Measurements from ENCODE around the gene ADGRF3. TPM values are rescaled to one million over a fixed set of nuclear protein-coding genes. Genes with fewer than 3 reads are reported as not detected.
A peak's percentile ranks its signal among the peaks of the same experiment; 100 is the strongest.

Gene ADGRF3
- total and polyA plus RNA-seq, 2 of the 13 experiments (the other 11 are each of a cell fraction or from before 2014, with no cell fraction given), result 0.40 to 1.5 TPM

GRCh38 chr2:26345283-26345544 is 1.4 kb downstream of the ADGRF3 start (continued):
- TF ChIP-seq TERF1 (CRISPR knock-in tag; IDR thresholded peaks at IDR 0.05) (no peak), ZNF629 (CRISPR knock-in tag; conservative IDR thresholded peaks at IDR 0.05) (no peak), RFX1 (IDR thresholded peaks at IDR 0.05) (no peak), ELF1 (CRISPR knock-in tag; IDR thresholded peaks at IDR 0.05) (no peak), AKNA (CRISPR knock-in tag; IDR thresholded peaks at IDR 0.05; ENCODE audit: borderline replicate concordance) (no peak), ZNF576 (CRISPR knock-in tag; IDR thresholded peaks at IDR 0.05) (no peak), ELF3 (CRISPR knock-in tag; IDR thresholded peaks at IDR 0.05) (0 out of 2 replicates have a peak, but pooled peaks have one; percentile 1), RBFOX2 (IDR thresholded peaks at IDR 0.05; ENCODE audit: low read depth, low read length) (no peak), HOXA9 (CRISPR knock-in tag; IDR thresholded peaks at IDR 0.05; ENCODE audit: borderline replicate concordance) (no peak), ZBTB21 (CRISPR knock-in tag; IDR thresholded peaks at IDR 0.05) (no peak), ZNF460 (CRISPR knock-in tag; IDR thresholded peaks at IDR 0.05; ENCODE audit: borderline replicate concordance) (no peak), ZNF30 (CRISPR knock-in tag; IDR thresholded peaks at IDR 0.05) (0 out of 2 replicates have a peak, but pooled peaks have one; percentile 72), GATA4 (IDR thresholded peaks at IDR 0.05; ENCODE audit: borderline replicate concordance, low read depth) (no peak), ZNF451 (CRISPR knock-in tag; IDR thresholded peaks at IDR 0.05) (no peak), ZNF569 (CRISPR knock-in tag; IDR thresholded peaks at IDR 0.05; ENCODE audit: borderline replicate concordance) (no peak), ZNF558 (CRISPR knock-in tag; IDR thresholded peaks at IDR 0.05; ENCODE audit: borderline replicate concordance) (no peak), ZNF563 (CRISPR knock-in tag; IDR thresholded peaks at IDR 0.05) (no peak), NFIC (IDR thresholded peaks at IDR 0.05; ENCODE audit: low read length) (0 out of 2 replicates have a peak, but pooled peaks have one; percentile 50), ZNF75D (CRISPR knock-in tag; IDR thresholded peaks at IDR 0.05; ENCODE audit: borderline replicate concordance) (no peak), PITX1 (CRISPR knock-in tag; IDR thresholded peaks at IDR 0.05) (no peak), KAT7 (CRISPR knock-in tag; IDR thresholded peaks at IDR 0.05; ENCODE audit: borderline replicate concordance) (no peak; the same call in 1 of the 2 replicates), KDM5A (IDR thresholded peaks at IDR 0.05; ENCODE audit: borderline replicate concordance, low read length) (peak; percentile 57; the same call in 1 of the 2 replicates), NCOA1 (CRISPR knock-in tag; IDR thresholded peaks at IDR 0.05) (peak; percentile 37; the same call in 1 of the 2 replicates), FOXJ3 (CRISPR knock-in tag; IDR thresholded peaks at IDR 0.05; ENCODE audit: borderline replicate concordance) (no peak), NFE2L1 (CRISPR knock-in tag; IDR thresholded peaks at IDR 0.05; ENCODE audit: borderline replicate concordance) (no peak), ARHGAP35 (CRISPR knock-in tag; IDR thresholded peaks at IDR 0.05; ENCODE audit: borderline replicate concordance) (no peak), ZNF589 (CRISPR knock-in tag; conservative IDR thresholded peaks at IDR 0.05) (0 out of 2 replicates have a peak, but pooled peaks have one; percentile 25)
